GM21515 (cell line): Measurements from ENCODE around the gene GJA10.

Experiments used
- ATAC-seq: cut with Tn5 transposase; IDR thresholded peaks from one replicate; pipeline ENCODE4 v1.9.1; 2021; ENCODE audit not compliant: unreplicated experiment

Gene GJA10

GRCh38 chr6:89942601-89943000 lies 48.3 kb downstream of the GJA10 start:
- no peak for ATAC-seq

GRCh38 chr6:89944181-89944755 lies 50.0 kb downstream of the GJA10 start:
- no peak for ATAC-seq

GRCh38 chr6:89944826-89945407 lies 50.6 kb downstream of the GJA10 start:
- no peak for ATAC-seq
